Testis (tissue), 3 donors: ENCODE data around the gene PTPRD. TPM values are rescaled to one million over a fixed set of nuclear protein-coding genes. Genes with fewer than 3 reads are reported as not detected.
A peak's percentile ranks its signal among the peaks of the same experiment; 100 is the strongest.

Experiments
- DNase-seq: peaks from one replicate; pipeline ENCODE4 v3.0.0-alpha.2; 2019
- H3K27ac ChIP-seq, 2 donors: fragments of 200-600 bp; sonication (generic); one replicate each; pipeline ENCODE4 v1.5.1; 2019
- H3K27me3 ChIP-seq: fragments of 200-600 bp; sonication (generic); one replicate; pipeline ENCODE4 v1.5.1; 2019
- H3K36me3 ChIP-seq: fragments of 200-600 bp; sonication (generic); one replicate; pipeline ENCODE4 v1.5.1; 2017; ENCODE audit warnings: low read depth; ENCODE audit errors: missing control alignments
- H3K4me1 ChIP-seq: fragments of 200-600 bp; sonication (generic); one replicate; pipeline ENCODE4 v1.5.1; 2019
- H3K4me3 ChIP-seq, 2 donors: fragments of 200-600 bp; sonication (generic); one replicate each; pipeline ENCODE4 v1.5.1; 2017 to 2019
- H3K9me3 ChIP-seq: fragments of 200-600 bp; sonication (generic); one replicate; pipeline ENCODE4 v1.5.1; 2017
- CTCF ChIP-seq, 3 experiments: fragments of 450-650 bp in 2 of 3; fragments of 200-600 bp in 1 of 3; sonication (generic) in 1 of 3; IDR thresholded peaks; one replicate each; pipeline ENCODE4 v1.5.1; 2016 to 2019; ENCODE audit warnings: antibody characterized with exemption in 3 of 3, mild to moderate bottlenecking in 2 of 3, moderate library complexity in 1 of 3
- POLR2A ChIP-seq: fragments of 450-650 bp; IDR thresholded peaks from one replicate; pipeline ENCODE4 v1.6.1; 2017; ENCODE audit warnings: antibody characterized with exemption, mild to moderate bottlenecking, moderate library complexity
- WGBS, 2 donors: methylation state at CpG; one replicate each; pipeline ENCODE4 v1.1.5; 2018; 5-methylcytosine and 5-hydroxymethylcytosine counted together
- intact Hi-C: fragments of 100-400 bp; cut with DNase I; formaldehyde crosslinking; loops from one replicate; pipeline ENCODE4 v1.15.1; 2023; ENCODE audit warnings: low total_unique reads
- polyA plus RNA-seq: library from polyadenylated mRNA; stranded (reverse); fragments of 350-450 nt; fragmentation: Illumina TruSeq; extraction: RNeasy Lipid Tissue Mini Kit (QIAGEN cat#74804); gene quantifications from one replicate; pipeline ENCODE4 v1.2.3, GENCODE V29; 2014; ENCODE audit warnings: low read depth, low replicate concordance; ENCODE audit not compliant: insufficient read depth
- total RNA-seq, 2 donors: library from RNA; depleted of rRNA; stranded (reverse); fragments of >200 nt; gene quantifications; one replicate each; pipeline ENCODE4 v1.2.3, GENCODE V29; 2016

Gene PTPRD
- total and polyA plus RNA-seq, 3 donors from 2014 or later: 15.4 to 33.6 (median 32.5) TPM

- Histone ChIP-seq H3K27ac (no peak overlapping the region), H3K9me3 (no peaks in the 10 kb centered on the region), H3K4me1 (no peaks in the 10 kb centered on the region), H3K27me3 (no peaks in the 10 kb centered on the region), H3K4me3 (no peak overlapping the region), H3K36me3 (no peaks in the 10 kb centered on the region)
- TF ChIP-seq POLR2A (no peak), CTCF (IDR thresholded peaks at IDR 0.05) (no peak)
- 97 to 100% methylated on average over 2 of the region's 2 CpGs for WGBS, 2 donors
- intact Hi-C loops: no loop called here
- DNase-seq: no peak
Observed at GRCh38 chr9:8492024-8492423, 2120.8 kb downstream of the PTPRD start.

GRCh38 chr9:8491563-8491962, 2121.2 kb downstream of the PTPRD start:
- H3K27ac ChIP-seq: no peak overlapping the region
- intact Hi-C loops: no loop called here
- TF ChIP-seq CTCF (IDR thresholded peaks at IDR 0.05) (no peak), POLR2A (no peak)
- no peak overlapping the region for H3K4me3 ChIP-seq
- no peaks in the 10 kb centered on the region for H3K4me1 ChIP-seq
- no peaks in the 10 kb centered on the region for H3K27me3 ChIP-seq
- no peaks in the 10 kb centered on the region for H3K36me3 ChIP-seq
- H3K9me3 ChIP-seq: no peaks in the 10 kb centered on the region
- 93 to 94% methylated on average over 5 of the region's 5 CpGs for WGBS, 2 donors
- no peak for DNase-seq

- no peak for DNase-seq
- Histone ChIP-seq H3K27ac (no peak overlapping the region), H3K4me3 (no peak overlapping the region), H3K27me3 (no peaks in the 10 kb centered on the region), H3K9me3 (no peaks in the 10 kb centered on the region), H3K4me1 (no peaks in the 10 kb centered on the region), H3K36me3 (no peaks in the 10 kb centered on the region)
- intact Hi-C loops: no loop called here
- 93% methylated on average over 1 of the region's 1 CpG for WGBS, 2 donors
- TF ChIP-seq POLR2A: no peak
- TF ChIP-seq CTCF (IDR thresholded peaks at IDR 0.05): no peak
Observed at GRCh38 chr9:8489835-8490234, 2123.0 kb downstream of the PTPRD start.

DNA sequence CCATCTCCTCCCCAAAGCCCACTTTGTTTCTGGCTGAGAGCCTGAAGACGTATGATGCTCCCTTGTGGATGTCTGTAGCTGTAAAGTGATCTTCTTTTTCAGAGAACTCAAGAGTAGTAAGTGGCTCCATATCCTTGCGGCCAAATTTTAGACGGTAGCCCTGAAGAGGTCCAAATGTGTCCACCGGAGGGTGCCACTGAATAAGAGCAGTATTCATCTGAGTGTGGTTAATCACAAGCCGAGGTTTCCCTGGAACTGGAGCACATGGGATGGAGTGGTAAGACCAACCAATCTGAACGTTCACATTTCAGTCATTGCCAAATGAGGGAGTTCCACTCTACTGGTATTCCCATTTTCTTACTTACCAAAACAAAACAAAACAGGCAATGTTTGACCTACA, 2126.7 kb downstream of the PTPRD start:
- WGBS, 2 donors: 71 to 78% methylated on average over 6 of the region's 6 CpGs
- intact Hi-C loops: no loop called here
- Histone ChIP-seq H3K4me3 (no peak overlapping the region), H3K4me1 (no peaks in the 10 kb centered on the region), H3K9me3 (no peaks in the 10 kb centered on the region), H3K27ac (no peak overlapping the region), H3K27me3 (no peaks in the 10 kb centered on the region), H3K36me3 (no peaks in the 10 kb centered on the region)
- DNase-seq: peak; percentile 81
- TF ChIP-seq CTCF (IDR thresholded peaks at IDR 0.05) (peak; percentile 26 to 40 (median 30)), POLR2A (no peak)

DNA sequence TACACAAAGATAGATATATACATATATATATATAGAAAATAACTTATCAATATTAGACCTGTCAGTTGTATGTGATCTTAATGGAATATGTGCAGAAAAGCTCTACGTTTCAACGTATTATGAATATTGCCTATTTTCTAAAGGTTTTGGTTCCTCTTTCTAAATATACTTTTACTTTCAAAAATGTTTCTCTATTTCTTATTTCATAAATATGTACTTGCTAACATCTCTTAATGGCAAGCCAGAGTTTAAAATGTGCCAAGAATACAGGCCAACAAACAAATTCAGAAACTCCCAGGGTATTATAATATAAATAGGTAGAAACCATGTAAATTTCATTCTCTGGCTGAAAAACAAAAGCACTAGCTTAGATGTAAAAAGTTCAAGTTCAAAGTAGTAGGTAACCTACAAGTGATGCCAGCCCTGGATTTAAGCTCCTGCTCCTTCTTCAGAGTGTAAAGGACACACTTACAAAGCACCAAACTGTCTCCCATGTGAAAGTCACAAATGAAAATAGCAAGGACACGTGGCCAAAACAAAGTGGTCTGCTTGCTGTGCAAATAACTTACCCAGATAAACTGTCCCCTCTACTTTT, 2128.1 kb downstream of the PTPRD start:
- no peak overlapping the region for H3K27ac ChIP-seq
- no peaks in the 10 kb centered on the region for H3K27me3 ChIP-seq
- 69 to 84% methylated on average over 3 of the region's 3 CpGs for WGBS, 2 donors
- DNase-seq: no peak
- no peaks in the 10 kb centered on the region for H3K9me3 ChIP-seq
- no peaks in the 10 kb centered on the region for H3K36me3 ChIP-seq
- TF ChIP-seq CTCF (IDR thresholded peaks at IDR 0.05): no peak
- H3K4me3 ChIP-seq: no peak overlapping the region
- no peaks in the 10 kb centered on the region for H3K4me1 ChIP-seq
- intact Hi-C loops: no loop called here
